ENCODE results near the gene MYG1.
A peak's percentile ranks its signal among the peaks of the same experiment; 100 is the strongest.

Gene MYG1

DNA sequence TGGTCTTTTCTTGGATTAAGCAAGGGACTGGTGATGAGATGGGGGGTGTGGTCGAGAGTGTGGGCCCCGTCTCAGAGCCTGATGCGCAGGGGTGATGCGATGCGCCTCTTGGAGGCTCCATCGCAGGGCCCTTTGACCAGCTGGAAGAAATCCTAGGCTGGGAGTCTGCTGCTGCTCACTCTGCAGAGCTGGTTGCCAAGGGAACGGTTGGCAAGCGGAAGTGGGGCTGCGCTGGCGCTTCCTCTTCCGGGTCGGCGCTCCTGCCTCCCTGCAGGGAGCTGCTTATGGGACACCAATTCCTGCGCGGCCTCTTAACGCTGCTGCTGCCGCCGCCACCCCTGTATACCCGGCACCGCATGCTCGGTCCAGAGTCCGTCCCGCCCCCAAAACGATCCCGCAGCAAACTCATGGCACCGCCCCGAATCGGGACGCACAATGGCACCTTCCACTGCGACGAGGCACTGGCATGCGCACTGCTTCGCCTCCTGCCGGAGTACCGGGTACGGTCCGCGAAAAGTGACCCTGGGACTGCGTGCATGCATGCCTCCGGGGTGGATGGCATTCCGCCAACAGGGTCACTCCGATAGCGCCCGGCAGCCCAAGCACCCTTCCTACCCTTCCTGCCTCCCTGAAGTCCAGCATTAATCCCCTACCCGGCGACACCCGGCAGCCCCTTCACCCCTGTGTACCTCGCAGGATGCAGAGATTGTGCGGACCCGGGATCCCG is at the start of gene MYG1:
Gene MYG1, plus strand, starts transcription at position 242 of the 727 bp plus-strand sequence. Its CDS starts 43 bp downstream, at position 285.
- DNase-seq, result peak; percentile 87

- DNase-seq, result peak; percentile 78
Measured at GRCh38 chr12:53251477-53252348, 47.8 kb upstream of the MYG1 start.

GRCh38 chr12:53252349-53252916 is 47.1 kb upstream of the MYG1 start:
- DNase-seq, result no peak

GRCh38 chr12:53253298-53253697 is 46.2 kb upstream of the MYG1 start:
- no peak for DNase-seq

DNA sequence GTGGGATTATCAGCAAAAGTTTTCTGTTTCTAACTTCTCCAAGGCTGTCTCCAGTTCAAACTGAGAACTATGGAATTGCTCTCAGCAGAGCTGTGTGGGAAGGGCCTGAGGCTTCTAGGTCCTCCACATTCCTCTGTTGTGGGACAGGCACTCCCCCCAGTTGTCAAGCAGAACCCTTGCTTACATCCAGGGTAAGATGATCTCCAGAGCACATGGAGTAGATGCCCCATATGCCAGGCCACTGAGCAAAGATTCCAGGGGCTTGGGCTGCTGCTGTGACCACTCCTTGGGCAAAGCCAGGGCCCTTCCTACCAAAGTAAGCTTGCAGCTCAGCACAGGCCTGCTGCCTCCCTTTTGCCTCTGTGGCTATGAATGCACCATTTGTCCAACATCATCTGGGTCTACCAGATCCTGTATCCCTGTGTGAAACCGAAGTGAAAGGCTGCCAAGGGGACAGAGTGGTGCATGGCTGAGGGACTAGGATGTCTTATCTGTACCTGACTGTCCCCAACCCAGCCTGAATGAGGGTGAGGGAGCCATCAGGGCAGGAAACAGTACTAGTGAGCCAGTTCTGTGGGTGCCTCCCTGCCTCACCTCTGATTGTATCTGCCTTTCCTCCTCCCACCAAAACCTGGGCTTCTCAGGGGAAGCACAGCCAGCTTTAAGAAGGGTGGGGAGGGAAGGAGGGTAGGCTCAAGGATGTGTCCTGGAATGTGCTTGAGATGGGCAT is 44.5 kb upstream of the MYG1 start:
- no peak for DNase-seq

DNA sequence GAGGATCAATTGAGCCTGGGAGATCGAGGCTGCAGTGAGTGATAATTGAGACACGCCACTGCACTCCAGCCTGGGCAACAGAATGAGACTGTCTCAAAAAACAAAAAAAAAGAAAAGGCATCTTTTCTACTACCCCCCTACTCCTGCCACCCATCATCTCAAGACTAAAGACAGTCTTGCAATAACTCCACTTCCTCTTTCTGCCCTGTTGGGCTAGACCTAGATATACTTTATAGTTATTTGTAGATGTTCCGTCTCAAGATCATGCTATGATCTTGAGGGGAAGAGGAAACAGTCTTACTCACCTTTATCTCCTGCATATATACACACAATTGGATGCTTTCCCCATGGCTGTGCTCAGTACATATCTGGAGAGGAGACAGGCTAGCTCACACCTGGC is 43.5 kb upstream of the MYG1 start:
- no peak for DNase-seq

- DNase-seq, result no peak
Measured at GRCh38 chr12:53258541-53259539, 40.7 kb upstream of the MYG1 start.

DNA sequence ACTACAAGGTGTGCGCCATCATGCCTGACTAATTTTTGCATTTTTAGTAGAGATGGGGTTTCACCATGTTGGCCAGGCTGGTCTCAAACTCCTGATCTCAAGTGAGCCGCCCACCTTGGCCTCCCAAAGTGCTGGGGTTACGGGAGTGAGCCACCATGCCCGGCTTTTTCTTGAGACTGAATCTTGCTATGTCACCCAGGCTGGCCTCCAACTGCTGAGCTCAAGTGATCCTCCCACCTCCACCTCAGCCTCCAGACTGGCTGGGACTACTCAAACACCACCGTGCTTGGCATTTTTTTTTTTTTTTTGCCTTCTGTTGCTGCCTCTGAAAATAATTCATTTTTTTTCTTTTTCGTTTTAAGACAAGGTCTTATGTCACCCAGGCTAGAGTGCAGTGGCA is 39.6 kb upstream of the MYG1 start:
- DNase-seq, result no peak

DNA sequence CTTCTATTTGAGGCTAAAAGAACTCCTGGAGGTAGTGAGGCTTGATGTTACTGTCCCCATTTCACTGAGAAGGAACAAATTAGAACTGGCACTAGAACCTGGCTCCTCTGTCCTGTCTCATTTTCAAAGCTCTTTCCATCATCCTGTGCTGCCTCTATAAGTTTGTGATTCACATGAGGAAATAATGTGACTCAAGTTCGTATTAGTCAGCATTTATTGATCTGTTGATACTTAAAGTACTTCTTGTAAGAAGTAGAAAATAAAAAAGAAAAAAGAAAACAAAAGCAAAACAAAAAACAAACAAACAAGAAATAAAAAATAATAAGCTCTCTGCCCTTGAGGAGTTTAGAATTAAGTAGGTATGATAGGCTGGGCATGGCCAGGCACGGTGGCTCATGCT is 33.7 kb upstream of the MYG1 start:
- DNase-seq, result no peak

GRCh38 chr12:53267306-53267998 is 32.0 kb upstream of the MYG1 start:
- no peak for DNase-seq

GRCh38 chr12:53267999-53268629 is 31.4 kb upstream of the MYG1 start, which contains the start of gene ESPL1:
ESPL1 (plus strand) TSS chr12:53268299; CDS start chr12:53268767, 468 bp downstream.
- peak; percentile 81 for DNase-seq

GRCh38 chr12:53268630-53269562 is 30.6 kb upstream of the MYG1 start:
- peak; percentile 17 for DNase-seq

DNA sequence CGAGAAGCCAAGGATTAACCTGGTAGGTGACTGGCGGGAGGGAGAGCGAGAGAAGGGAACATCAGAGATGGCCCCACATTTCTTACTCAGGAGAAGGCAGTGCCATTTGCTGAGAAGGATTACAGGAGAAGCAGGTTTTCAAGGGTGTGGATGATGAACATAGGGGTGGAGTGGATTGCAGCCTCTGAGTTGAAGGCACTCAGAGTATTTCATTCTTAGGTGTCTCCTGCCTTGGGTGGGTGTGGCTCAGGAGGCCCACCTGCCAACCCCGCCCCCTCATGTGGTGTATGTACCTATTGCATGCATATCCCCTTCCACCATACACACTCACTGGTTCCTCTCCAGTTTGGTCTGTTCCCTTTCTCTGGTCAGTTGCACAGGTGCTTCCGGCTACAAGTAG is 25.1 kb upstream of the MYG1 start:
- no peak for DNase-seq

DNA sequence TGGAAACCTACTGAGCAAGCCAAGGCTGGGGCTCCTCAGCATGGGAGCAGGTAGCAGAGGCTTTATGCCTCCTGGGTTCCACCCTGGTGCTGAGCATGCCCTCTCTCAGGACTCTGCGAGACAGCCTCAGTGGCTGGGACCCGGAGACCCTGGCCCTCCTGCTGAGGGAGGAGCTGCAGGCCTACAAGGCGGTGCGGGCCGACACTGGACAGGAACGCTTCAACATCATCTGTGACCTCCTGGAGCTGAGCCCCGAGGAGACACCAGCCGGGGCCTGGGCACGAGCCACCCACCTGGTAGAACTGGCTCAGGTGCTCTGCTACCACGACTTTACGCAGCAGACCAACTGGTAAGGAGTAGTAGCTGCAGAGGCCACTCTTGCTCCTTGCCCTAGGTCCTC is 23.0 kb upstream of the MYG1 start:
- no peak for DNase-seq

GRCh38 chr12:53277981-53278380 is 21.5 kb upstream of the MYG1 start:
- no peak for DNase-seq

GRCh38 chr12:53279283-53279869 is 20.1 kb upstream of the MYG1 start:
- DNase-seq, result no peak

GRCh38 chr12:53279888-53280498 is 19.5 kb upstream of the MYG1 start:
- no peak for DNase-seq

GRCh38 chr12:53286448-53286847 is 13.0 kb upstream of the MYG1 start:
- DNase-seq, result no peak

Data from EL (cell line).